ENCODE results near the gene ACAP1.

The ACAP1 gene, protein sequence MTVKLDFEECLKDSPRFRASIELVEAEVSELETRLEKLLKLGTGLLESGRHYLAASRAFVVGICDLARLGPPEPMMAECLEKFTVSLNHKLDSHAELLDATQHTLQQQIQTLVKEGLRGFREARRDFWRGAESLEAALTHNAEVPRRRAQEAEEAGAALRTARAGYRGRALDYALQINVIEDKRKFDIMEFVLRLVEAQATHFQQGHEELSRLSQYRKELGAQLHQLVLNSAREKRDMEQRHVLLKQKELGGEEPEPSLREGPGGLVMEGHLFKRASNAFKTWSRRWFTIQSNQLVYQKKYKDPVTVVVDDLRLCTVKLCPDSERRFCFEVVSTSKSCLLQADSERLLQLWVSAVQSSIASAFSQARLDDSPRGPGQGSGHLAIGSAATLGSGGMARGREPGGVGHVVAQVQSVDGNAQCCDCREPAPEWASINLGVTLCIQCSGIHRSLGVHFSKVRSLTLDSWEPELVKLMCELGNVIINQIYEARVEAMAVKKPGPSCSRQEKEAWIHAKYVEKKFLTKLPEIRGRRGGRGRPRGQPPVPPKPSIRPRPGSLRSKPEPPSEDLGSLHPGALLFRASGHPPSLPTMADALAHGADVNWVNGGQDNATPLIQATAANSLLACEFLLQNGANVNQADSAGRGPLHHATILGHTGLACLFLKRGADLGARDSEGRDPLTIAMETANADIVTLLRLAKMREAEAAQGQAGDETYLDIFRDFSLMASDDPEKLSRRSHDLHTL

DNA sequence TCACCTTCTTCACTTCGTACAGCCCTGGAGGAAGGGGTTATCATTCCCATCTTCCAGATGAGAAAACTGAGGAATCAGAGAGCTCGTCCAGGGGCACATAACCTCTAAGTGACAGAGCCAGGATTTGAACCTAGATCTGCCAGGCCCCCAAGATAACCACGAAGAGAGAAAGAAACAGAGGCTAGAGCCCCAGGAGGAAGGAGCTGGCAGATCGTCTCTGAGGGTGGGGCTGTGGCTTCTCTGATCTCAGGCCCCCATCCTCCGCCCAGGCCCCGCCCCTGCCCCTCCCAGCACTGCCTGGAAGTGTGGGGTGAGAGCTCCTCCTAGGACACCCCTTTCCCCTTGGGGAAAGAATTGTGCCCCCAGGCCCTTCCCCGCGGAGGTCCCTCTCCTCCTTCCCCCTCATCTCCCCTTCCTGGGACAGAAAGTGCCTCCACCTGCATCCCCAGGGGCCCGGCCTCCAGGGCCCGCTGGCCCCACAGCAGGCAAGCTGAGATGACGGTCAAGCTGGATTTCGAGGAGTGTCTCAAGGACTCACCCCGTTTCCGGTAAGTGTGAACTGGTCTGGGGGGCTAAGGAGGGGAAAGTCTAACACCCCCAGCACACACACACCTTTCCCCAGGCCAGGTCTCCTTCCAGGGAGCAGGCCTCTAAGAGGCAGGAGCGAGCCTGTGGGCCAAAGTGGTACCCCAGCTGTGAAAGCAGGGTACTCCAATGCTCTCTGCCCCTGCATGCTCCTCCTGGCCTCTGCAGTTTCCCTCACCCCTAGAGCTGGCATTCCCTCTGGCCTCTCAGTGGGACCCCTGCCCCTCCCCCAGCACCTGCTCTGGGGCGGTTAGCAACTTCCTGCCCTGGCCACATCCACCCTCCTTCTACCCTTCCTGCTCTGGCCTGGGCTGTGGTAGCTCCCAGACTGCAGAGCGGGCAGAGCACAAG, at the start of gene ACAP1:
Gene ACAP1, plus strand, starts transcription at position 290 of the 936 bp plus-strand sequence. Its CDS starts 206 bp downstream, at position 496.
- DNase-seq: no peak

DNA sequence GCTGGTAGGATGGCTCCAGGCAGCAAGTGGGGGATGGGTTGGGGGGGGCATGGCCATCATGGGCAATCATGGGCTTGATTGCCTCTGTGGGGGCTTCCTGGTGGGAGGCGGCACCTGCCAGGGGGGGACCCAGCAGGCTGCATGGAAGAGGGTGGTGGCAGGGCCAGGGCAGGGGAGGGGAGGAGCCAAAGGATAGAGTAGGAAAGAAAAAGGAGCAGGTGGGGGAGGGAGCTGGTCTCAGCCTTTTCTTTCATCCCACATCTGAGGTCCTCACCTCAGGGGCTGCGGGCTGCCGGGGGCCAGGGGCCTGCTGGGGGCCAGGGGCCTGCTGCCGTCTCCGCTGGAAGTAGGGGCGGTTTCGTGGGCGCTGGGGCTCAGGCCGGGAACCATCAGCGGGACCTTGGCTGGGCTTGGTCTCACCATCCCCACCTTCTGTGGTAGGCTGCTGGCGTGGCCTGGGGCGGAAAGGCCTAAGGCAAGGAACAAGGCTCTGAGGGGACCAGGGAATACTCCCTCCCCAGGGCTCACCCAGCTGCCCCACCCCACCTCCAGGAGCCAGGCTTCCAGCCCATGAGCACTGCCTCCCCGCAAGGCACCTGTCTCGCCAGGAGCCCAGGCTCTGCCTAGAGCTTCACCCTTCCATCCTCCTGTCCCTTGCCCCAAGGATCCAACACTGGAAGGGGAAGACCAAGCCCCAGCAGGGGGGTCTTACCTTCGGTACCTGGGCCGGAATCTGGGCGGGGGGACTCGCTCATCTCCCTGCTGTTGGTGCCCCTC, 46.9 kb upstream of the ACAP1 start:
- no peak for DNase-seq

DNA sequence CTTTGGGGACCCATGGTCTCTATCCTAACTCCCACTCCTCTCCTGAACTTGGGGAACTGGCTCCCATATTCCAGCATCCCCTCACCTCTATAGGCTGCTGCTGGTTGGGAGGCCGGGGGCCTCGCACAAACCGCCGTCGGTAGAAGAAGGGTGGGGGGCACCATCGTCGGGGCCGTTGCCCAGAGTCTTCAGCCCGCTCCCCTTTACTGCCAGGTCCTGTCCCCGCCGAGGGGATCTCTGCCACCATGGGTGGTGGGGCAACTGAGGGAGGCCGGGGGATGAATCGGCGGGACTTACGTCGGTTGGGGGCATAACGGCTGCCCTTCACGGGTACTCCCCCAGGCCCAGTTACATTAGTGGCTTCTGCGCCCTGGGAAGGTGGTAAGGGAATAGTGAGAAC, 46.2 kb upstream of the ACAP1 start:
- no peak for DNase-seq

DNA sequence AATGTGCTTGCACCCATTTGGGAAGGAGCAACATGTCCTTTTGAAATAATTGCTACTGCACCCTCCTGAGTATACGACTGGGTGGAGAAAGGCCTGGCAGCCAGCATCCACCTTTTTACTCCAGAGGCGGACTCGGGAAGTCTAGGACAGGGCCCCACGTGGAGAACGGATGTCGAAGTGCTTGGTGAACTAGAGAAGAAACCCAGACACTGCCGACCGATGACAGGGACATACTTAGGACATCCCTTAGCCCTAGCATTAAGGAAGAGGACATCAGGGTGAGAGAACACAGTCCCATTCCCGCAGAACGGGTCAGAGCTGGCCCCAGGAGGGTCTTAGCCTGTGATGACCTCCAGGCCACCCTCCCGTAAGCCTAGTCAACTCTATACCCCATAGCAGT, 45.6 kb upstream of the ACAP1 start:
- no peak for DNase-seq

DNA sequence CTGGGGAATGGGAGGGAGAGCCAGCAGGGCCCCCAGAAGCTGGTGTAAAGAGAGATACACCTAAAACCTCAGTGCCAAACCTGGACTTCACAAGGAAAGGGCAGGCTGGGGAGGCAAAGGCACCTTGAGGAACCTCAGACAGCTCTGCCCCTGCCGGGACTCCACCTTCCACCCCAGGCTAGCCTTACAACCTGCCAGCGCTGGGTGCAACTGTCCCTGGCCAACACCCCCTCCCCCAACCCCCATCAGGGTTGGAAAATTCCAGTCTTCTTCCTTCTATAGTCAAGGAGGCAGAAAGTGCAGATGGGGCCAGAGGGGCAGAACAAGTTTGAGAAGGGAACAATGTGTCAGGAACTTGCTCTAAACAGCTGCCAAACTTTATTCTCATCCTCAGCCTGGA, 44.1 kb upstream of the ACAP1 start:
- no peak for DNase-seq

DNA sequence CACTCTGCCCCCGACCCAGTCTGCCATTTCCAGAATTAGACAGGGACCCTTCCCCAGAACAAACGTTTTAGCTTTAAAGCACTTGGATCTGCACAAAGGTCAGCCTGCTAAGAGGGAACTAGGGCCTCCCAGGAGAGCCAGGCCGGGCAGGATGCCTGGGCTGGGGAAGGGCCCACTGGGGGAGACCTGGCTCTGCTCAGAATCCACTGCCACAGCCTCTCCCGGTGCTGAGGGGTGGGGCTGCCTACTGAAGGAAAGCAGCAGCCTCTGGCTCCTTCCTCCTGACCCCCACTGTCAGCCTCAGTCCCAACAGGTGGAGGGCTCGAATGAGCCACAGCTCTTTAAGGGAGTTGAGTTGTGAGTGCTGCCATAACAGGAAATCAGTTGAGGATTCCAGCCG, 43.6 kb upstream of the ACAP1 start:
- DNase-seq: no peak

DNA sequence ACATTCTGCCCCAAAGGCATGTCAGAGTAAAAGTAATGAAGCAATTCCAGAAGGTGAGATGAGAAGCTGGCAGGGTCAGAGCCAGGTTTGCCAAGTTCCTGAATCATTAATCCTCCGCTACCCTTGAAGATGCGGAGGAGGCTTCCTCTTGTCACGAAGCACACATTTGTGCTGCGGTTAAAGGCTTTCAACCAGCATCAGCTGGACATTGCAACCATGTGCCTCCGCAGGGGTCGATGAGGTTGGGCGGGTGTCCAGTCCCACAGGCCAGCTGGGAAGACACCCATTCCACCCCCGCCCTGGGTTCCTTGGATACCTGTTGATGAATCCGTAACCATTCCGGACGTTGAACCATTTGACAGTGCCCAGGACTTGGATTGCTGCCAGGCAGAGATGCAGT, 43.2 kb upstream of the ACAP1 start:
- DNase-seq: peak; percentile 85

DNA sequence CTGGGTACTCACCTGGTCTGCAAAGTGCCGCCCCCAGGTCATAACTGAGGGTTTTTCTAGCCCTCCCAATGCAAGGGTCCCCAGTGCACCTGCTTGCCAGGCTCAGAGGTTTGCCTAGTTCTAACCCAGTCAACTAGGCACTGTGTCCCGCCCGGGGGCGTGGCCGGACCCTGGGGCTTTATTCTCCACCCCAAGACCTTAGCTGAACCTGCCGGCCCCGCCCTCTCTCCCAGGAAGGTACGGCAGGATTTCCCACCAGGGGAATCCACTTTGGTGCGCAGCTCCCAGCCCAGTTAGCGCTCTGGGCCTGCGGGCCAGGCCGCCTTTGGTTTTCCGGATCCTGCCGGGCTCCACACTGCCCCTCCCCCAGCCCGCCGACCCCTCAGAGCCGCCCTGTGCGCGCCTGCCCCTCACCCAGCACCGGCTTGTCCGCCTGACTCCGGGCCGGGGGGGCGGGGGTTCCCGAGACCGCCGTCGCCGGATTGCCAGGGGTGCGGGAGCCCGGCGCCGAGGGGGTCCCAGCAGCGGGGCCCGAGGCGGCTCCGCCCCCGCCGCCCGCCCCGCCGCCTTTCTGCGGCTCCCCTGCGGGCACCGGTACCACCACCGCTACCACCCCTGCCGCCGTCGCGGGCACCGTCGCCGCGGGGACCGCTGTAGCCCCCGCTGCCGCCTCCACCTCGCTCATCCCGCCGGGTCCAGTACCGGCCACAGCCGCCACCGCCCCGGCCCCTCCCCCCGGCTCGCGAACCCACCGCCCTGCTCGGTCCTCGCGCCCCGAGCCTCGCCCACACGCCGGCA, 42.3 kb upstream of the ACAP1 start:
- DNase-seq: no peak

DNA sequence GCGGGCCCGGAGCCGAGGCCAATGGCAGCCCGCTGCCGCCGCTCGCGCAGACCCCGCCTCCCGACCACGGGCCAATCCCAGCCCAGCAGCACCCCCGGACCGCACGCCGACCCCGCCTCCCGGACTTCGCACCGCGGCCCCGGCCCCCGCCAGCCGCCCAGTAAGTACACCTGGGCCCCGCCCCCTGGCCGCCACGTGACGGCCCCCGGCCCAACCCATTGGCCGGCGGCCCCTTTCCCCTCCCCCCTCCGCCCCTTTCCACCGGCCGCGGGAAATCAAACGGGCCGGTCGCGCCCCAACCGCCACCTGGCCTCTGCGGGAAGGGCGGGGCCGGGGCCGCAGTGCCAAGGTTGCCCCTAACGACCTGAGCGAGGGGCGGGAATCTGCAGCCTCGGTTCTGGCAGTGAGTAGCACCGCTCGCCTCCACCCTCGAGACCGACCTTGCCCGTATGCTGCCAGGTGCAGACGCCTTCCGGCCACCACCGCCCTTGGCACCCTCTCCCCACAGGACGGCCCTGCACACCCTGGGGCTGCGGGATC, 41.6 kb upstream of the ACAP1 start, which contains the start of gene YBX2:
Gene YBX2, minus strand, starts transcription at position 26 of the 540 bp plus-strand sequence. CDS start 139 bp downstream, outside the sequence.
- DNase-seq: no peak

DNA sequence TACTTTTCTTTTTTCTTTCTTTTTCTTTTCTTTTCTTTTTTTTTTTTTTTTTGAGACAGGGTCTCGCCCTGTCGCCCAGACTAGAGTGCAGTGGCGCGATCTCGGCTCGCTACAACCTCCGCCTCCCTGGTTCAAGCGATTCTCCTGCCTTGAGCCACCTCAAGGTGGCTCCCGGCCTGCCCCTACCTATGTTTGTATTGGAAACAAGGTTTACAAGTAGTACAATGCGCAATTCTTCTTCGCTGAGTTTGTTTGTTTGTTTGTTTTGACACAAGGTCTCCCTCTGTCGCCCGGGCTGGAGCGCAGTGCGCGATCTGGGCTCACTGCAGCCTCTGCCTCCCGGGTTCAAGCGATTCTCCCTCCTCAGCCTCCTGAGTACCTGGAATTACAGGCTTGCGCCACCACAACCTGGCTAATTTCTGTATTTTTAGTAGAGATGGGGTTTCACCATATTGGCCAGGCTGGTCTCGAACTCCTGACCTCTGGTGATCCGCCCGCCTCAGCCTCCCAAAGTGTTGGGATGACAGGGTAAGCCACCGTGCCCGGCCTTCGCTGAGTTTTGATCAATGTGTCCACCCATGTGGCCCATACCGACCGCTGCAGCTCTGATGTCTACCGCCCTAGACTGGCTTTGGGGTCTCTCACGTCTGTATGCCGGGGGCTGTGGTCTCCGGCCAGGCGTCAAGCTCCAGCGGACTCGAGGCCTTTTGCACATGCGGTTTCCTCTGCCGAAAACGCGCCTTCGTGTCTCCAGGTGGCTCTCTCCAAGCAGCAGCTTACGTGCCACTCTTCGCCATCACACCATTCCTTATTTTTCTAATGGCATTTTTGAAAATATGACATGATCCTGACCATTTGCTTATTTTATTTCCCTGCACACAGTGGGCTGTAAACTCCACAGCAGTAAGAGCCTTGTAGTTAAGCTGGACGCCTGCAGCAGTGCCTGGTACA, 40.8 kb upstream of the ACAP1 start:
- DNase-seq: no peak

DNA sequence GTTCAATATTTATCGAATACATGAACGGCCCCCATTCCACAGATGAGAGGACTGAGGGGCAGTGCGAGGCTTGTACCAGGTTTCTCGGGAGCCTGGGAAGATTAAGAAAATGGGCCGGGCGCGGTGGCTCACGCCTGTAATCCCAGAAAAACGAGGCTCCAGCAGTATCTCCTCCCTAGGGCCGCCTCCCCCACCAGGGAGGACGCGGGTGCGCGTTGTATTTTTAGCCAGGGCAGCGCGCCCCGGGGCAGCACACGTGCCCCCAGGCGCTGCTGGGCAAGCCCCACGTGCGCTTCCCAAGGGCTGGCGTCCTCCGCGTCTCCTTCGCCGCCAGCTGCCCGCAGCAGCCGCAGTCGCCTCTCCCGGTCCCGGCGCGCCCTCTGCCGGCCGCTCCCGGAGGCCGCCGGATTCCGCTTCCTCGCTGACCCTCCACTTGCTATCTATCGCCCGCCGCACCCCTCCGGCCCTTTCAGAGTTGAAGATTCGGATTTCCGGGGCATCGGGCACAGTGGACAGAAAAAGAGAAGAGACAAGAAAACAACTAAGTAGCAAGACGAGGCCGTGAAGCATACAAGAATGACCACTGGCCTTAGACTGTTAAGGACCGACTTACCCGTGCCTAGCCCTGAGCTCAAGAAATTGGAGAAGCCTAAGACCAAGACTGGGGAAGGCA, 40.0 kb upstream of the ACAP1 start:
- peak; percentile 24 for DNase-seq

DNA sequence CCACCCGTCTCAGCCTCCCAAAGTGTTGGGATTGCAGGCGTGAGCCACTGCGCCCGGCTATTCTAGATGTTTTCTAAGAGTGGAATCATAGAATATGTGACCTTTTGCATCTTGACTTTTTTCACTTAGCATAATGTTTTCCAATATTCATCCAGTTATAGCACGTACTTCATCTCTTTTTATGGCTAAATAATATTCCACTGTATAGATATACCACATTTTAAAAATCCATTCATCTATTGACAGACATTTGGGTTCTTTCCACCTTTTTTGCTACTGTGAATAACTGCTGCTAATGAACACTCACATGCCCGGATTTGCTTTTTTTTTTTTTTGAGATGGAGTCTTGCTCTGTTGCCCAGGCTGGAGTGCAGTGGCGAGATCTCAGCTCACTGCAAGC, 32.1 kb upstream of the ACAP1 start:
- no peak for DNase-seq

DNA sequence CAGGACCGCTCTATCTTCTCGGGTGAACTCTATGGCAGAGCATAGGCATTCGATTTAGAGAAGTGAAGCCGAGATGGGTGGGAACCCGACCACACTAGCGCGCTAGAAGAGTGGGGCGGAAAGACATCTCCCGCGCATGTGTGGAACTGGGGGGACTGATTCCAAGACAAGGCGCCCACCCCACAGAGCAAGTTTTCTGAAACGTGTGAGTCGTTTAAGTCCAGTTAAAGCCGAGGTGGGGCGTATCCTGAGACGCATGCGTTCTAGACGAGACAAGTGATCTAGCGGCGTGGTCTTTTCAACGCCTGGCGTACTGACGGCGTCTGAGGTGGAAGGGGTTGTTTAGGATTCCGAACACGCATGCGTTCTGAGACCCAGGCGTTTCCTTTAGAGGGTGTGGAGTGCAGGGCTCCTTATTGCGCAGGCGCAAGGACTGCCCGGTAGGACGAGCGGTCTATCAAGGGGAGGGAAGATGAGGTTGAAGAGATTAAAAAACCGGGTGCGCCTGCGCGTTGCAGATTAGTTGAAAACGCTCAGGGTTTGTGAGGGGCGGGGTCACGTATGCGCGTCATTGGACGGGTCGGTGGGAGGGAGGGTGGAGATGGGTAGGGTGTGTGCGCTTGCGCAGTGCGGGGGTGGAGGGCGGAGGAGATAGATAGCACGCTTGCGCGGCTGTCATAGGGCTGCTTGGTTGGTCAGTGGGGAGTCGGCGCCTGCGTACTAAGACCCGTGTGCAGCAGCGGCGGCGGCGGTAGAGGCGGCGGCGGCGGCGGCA, 29.2 kb upstream of the ACAP1 start, which contains the start of gene EIF5A:
Gene EIF5A, plus strand, starts transcription at position 718 of the 775 bp plus-strand sequence. CDS start 2,008 bp downstream, outside the sequence.
- peak; percentile 100 for DNase-seq

DNA sequence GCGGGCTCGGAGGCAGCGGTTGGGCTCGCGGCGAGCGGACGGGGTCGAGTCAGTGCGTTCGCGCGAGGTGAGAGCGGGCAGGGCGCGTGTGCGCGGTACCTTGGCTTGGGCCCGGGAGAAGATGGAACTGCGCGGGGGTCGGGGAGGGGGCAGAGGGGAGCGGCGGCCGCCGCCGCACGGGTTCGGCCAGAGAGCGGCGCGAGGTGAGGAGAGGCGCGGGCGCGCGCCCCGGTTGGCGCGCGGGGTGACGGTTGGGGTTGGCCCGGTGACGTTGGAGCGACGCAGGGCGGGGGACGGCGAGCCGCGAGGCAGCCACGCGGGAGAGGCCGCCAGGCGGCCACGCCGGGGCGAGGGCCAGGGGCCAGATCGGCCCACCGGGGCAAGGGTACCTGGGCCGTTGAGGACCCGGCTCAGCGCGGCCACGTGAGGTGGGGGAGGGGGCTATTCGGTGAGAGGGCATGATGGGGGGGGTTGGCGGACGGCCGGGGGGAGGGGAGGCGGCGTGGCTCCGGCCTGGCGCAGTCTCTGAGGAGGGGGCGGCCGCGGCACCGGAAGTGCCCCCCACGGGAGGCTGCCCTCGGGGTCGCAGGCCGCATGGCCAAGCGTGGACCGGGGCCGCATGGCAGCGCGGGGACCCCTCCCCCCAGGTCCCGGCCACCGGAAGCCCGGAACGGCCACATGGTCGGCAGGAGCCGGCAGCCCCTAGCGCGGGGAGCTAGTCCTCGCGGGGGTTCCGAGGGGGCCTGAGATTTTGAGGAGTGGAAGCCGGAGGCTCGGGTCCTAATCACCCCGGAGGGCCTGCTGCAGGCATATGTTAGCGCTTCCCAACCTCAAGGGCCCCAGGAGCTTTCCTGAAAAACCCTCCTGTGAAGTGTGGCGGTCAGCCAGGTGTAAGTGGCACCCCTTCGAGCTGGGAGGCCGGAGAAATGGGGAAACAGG, 28.4 kb upstream of the ACAP1 start:
- DNase-seq: peak; percentile 13

DNA sequence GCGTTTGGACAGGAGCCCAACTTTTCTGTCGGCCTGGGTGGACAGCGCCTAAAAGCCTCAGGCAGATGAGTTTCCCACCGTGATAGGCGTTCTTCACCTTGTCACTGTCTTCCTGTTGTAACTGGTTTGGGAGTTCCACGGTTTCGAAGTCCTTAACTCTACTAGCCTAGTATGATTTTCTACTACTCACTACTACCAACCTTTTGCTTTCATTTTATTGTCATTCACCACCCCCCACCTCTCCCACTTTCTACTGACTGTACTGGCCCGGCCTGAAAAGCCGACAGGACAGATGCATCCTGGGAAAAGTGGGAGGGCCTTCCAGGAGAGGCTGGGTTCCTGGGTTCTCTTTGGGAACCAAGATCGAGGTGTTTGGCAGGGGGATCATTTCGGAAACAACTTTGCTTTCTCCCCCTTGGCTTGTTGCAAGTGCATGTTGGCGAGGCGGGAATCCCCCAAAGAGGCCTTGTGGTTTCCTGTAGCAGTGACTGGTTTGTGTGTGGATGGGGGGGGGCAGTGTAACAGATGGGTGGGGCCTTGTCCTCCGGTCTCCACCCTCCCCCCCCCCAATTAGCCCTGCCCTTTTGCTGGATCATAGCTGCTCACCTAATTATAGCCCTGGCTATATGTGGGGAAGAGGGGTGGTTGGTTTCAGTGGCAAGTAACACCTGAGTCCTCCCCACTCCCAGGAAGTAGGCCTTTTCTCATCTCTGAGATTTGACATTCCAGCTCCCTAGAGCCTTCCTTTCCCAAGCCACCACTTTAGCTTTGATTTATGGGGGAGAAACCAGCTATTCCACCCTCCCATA, 27.5 kb upstream of the ACAP1 start:
- peak; percentile 75 for DNase-seq

DNA sequence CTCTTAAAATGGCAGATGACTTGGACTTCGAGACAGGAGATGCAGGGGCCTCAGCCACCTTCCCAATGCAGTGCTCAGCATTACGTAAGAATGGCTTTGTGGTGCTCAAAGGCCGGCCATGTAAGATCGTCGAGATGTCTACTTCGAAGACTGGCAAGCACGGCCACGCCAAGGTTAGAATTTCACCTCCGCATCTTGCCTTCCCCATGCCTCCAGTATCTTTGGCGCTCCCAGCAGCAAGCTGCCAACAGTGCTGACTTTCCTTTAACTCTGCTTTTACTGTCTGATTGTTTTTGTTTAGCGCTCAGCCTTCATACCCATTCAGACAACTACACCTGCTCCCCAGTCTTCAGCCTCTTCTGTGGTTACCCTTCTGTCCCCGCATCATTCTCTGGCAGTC, 26.7 kb upstream of the ACAP1 start:
- no peak for DNase-seq
